GM12878 (cell line): ENCODE data around the gene RRM2. TPM values are rescaled to one million over a fixed set of nuclear protein-coding genes. Genes with fewer than 3 reads are reported as not detected.
"Not testable (repeated sequence)": the region's sequence is repeated elsewhere in the genome, so short reads cannot be mapped to it uniquely, and the experiment has no call there.

Experiments used
- ATAC-seq: fragments of 200-7000 bp; cut with Tn5 transposase; 3 replicates; pipeline ENCODE4 v1.9.1; 2020; ENCODE audit warnings: mild to moderate bottlenecking, moderate library complexity
- BruUV-seq: library from RNA; stranded (reverse); fragments of 400-500 nt; replicated peaks from 2 replicates; lab custom pipeline; 2021; lab: Mats Ljungman, UMichigan
- CTCF ChIA-PET: fragments of 300-600 bp; sonication (Branson Sonifier 250); formaldehyde crosslinking; extraction: SDS; loops from one replicate; lab custom pipeline; 2021; ENCODE audit warnings: inconsistent platforms; lab: Yijun Ruan, JAX
- POLR2A ChIA-PET: fragments of 350-600 bp; formaldehyde crosslinking; extraction: SDS; loops from one replicate; lab custom pipeline; 2021; ENCODE audit warnings: inconsistent platforms; lab: Charles Lee
- RAD21 ChIA-PET: fragments of 300-600 bp; sonication (Branson Sonifier 250); formaldehyde crosslinking; loops from one replicate; lab custom pipeline; 2023; ENCODE audit warnings: antibody characterized with exemption; ENCODE audit not compliant: unreplicated experiment; lab: Charles Lee
- SMC1A ChIA-PET: fragments of 300-600 bp; sonication (Branson Sonifier 250); formaldehyde crosslinking; loops from one replicate; lab custom pipeline; 2023; ENCODE audit not compliant: unreplicated experiment, uncharacterized antibody; lab: Charles Lee
- DNase-seq: peaks from one replicate; pipeline ENCODE4 v3.0.0-alpha.2; 2011; ENCODE audit warnings: low read depth, low spot score
- FAIRE-seq: peaks from 3 replicates; lab custom pipeline; 2011; peaks lifted over from hg19 to GRCh38; lab: Jason Lieb, UNC
- H2AFZ ChIP-seq: 2 replicates; pipeline ENCODE4 v1.6.0; 2011; ENCODE audit warnings: low read depth, low read length, control low read depth; ENCODE audit not compliant: control insufficient read depth
- H3K27ac ChIP-seq: 2 replicates; pipeline ENCODE4 v1.5.1; 2011; ENCODE audit warnings: control low read depth; ENCODE audit not compliant: control insufficient read depth, insufficient read depth
- H3K27me3 ChIP-seq, 2 experiments: replicated peaks in 1 of 2; 2 replicates each; pipeline versions ENCODE4 v1.6.0 to v1.6.1; 2011; ENCODE audit warnings: low read length in 1 of 2; ENCODE audit not compliant: control insufficient read depth in 2 of 2, insufficient read depth in 2 of 2
- H3K36me3 ChIP-seq, 2 experiments: 2 replicates each; pipeline ENCODE4 v1.5.1; 2011; ENCODE audit warnings: low read length in 1 of 2; ENCODE audit not compliant: control insufficient read depth in 2 of 2, insufficient read depth in 2 of 2
- H3K4me1 ChIP-seq: 2 replicates; pipeline ENCODE4 v1.6.1; 2011; ENCODE audit warnings: mild to moderate bottlenecking, low read length, moderate library complexity, mixed read lengths; ENCODE audit not compliant: control insufficient read depth, insufficient read depth
- H3K4me2 ChIP-seq: 2 replicates; pipeline ENCODE4 v1.6.0; 2011; ENCODE audit warnings: control low read depth; ENCODE audit not compliant: control insufficient read depth, insufficient read depth
- H3K4me3 ChIP-seq: fragments of 200-600 bp; sonication (generic); 2 replicates; pipeline ENCODE4 v1.5.1; 2016
- H3K79me2 ChIP-seq: 2 replicates; pipeline ENCODE4 v1.6.0; 2011; ENCODE audit warnings: low read length; ENCODE audit not compliant: control insufficient read depth, insufficient read depth
- H3K9ac ChIP-seq: 2 replicates; pipeline ENCODE4 v1.8.0; 2011; ENCODE audit warnings: low read length, control low read depth, mixed read lengths; ENCODE audit not compliant: control insufficient read depth, insufficient read depth
- H3K9me3 ChIP-seq: replicated peaks from 3 replicates; pipeline ENCODE4 v1.5.1; 2011; ENCODE audit warnings: mild to moderate bottlenecking, low read length; ENCODE audit not compliant: control insufficient read depth, insufficient read depth
- H4K20me1 ChIP-seq: 2 replicates; pipeline ENCODE4 v1.6.0; 2011; ENCODE audit not compliant: control insufficient read depth, insufficient read depth
- ATF3 ChIP-seq: IDR thresholded peaks from 2 replicates; pipeline ENCODE4 v1.6.1; 2011; ENCODE audit warnings: low read depth, mild to moderate bottlenecking, low read length, moderate library complexity, borderline replicate concordance; ENCODE audit errors: extremely low read depth
- BRCA1 ChIP-seq: IDR thresholded peaks from 2 replicates; pipeline ENCODE4 v1.6.1; 2011; ENCODE audit warnings: low read depth, low read length, improper control_type of control experiment
- CBX3 ChIP-seq: fragments of 200-600 bp; sonication (generic); IDR thresholded peaks from 2 replicates; pipeline ENCODE4 v1.6.1; 2016; ENCODE audit warnings: low read depth, borderline replicate concordance
- FOS ChIP-seq: IDR thresholded peaks from 3 replicates; pipeline ENCODE4 v1.6.1; 2011; ENCODE audit warnings: borderline replicate concordance; ENCODE audit not compliant: insufficient read length; ENCODE audit errors: extremely low read depth
- PKNOX1 ChIP-seq: fragments of 450-650 bp; IDR thresholded peaks from 2 replicates; pipeline ENCODE4 v1.6.1; 2016; ENCODE audit warnings: mild to moderate bottlenecking
- RCOR1 ChIP-seq: conservative IDR thresholded peaks from 2 replicates; pipeline ENCODE4 v1.6.1; 2012; ENCODE audit warnings: low read depth, low read length, improper control_type of control experiment
- SMAD5 ChIP-seq: IDR thresholded peaks from 2 replicates; pipeline ENCODE4 v1.6.1; 2016; ENCODE audit warnings: antibody characterized with exemption, low read depth
- SPI1 ChIP-seq: IDR thresholded peaks from 2 replicates; pipeline ENCODE4 v1.6.1; 2011; ENCODE audit warnings: low read depth, mild to moderate bottlenecking, low read length, moderate library complexity, borderline replicate concordance; ENCODE audit not compliant: insufficient read depth
- SREBF1 ChIP-seq: IDR thresholded peaks from 2 replicates; pipeline ENCODE4 v1.6.1; 2012; ENCODE audit warnings: mild to moderate bottlenecking, low read length
- SUZ12 ChIP-seq: fragments of 200-600 bp; sonication (generic); IDR thresholded peaks from one replicate; pipeline ENCODE4 v1.6.1; 2018; ENCODE audit warnings: antibody characterized with exemption, mild to moderate bottlenecking; ENCODE audit not compliant: unreplicated experiment
- TCF7 ChIP-seq: IDR thresholded peaks from 2 replicates; pipeline ENCODE4 v1.6.1; 2014; ENCODE audit warnings: antibody characterized with exemption, borderline replicate concordance
- WRNIP1 ChIP-seq: IDR thresholded peaks from 2 replicates; pipeline ENCODE4 v1.6.1; 2011; ENCODE audit warnings: low read depth, low read length, improper control_type of control experiment, borderline replicate concordance
- WGBS: methylation state at CpG from one replicate; pipeline ENCODE4 v1.1.6; 2016; ENCODE audit warnings: low lambda C conversion rate; ENCODE audit not compliant: insufficient replicate concordance, insufficient coverage; ENCODE audit errors: missing lambda C conversion rate; 5-methylcytosine and 5-hydroxymethylcytosine counted together
- in situ Hi-C: fragments of 300-500 bp; cut with MboI; formaldehyde crosslinking; loops from 9 replicates; pipeline ENCODE4 v1.14.3; 2018; ENCODE audit warnings: mixed read lengths
- intact Hi-C: fragments of 100-400 bp; cut with micrococcal nuclease; formaldehyde crosslinking; loops from one replicate; pipeline ENCODE4 v1.14.2; 2022; ENCODE audit not compliant: unreplicated experiment
- polyA plus RNA-seq, 11 experiments: library from polyadenylated mRNA; depleted of rRNA in 4 of 11; unstranded in 6 of 11; stranded (reverse) in 5 of 11; fragments of >200 nt; fragmentation: Nextera tagmentation in 4 of 11; fragmentation: Illumina TruSeq in 1 of 11; extraction: Ambion mirVana in 4 of 11; extraction: Trizol in 1 of 11; gene quantifications; 1 replicate in 1 of 11; 2 replicates in 10 of 11; pipeline versions ENCODE4 v1.2.1 to v1.2.3, GENCODE V29; 2011 to 2016; ENCODE audit warnings: inconsistent platforms in 2 of 11, missing spikeins in 2 of 11, low read depth in 1 of 11
- total RNA-seq, 4 experiments: library from RNA; depleted of rRNA in 3 of 4; stranded (reverse); fragments of >200 nt in 3 of 4; fragmentation: Illumina TruSeq in 1 of 4; extraction: Trizol in 1 of 4; gene quantifications; 2 replicates each; pipeline versions ENCODE4 v1.2.1 to v1.2.3, GENCODE V29; 2013 to 2021
- TF ChIP-seq, protein P1 (sequence below): fragments of 450-650 bp; IDR thresholded peaks from 2 replicates; pipeline ENCODE4 v1.6.1; 2014; ENCODE audit warnings: mild to moderate bottlenecking

The RRM2 gene
- total and polyA plus RNA-seq, 10 of the 15 experiments (the other 5 are each of a cell fraction or from before 2014, with no cell fraction given): 54.4 to 771 (median 159) TPM

DNA sequence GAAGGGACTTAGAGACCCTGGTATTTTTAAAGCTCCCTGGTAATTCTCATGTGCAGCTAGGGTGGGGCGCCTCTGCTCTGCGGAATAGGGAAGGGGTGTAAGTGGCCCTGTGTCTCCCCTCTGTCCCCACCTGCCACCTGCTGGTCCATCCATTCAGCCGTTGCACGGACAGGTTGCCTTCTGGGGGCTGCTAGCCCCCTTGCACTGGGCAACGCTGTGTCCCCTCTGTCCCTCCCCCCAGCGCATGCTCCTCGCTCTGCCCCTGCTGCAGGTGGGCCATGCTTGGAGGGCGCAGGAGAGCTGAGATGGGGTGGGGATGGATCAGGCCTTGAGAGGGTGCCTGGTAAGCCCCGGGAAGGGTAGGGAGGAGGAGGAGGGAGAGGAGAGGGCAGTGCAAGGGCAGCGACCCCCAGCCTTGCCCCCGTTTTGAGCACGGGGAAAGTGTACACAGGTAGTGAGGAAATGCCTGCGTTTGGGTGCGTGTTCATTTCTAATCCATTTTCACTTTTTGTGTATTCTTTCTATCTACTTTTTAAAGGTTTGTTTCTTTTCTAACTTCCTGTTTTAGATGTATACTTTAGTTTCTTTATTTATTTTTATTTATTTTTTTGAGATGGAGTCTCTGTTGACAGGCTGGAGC is 23.9 kb downstream of the RRM2 start:
- no peak overlapping the region for H3K27ac ChIP-seq
- H3K9ac ChIP-seq: no peak overlapping the region
- H3K79me2 ChIP-seq: no peaks in the 10 kb centered on the region
- BruUV-seq: no TSS peak
- no peak overlapping the region for H2AFZ ChIP-seq
- no peaks in the 10 kb centered on the region for H3K4me1 ChIP-seq
- RAD21 ChIA-PET: no interaction called here
- POLR2A ChIA-PET: no interaction called here
- SMC1A ChIA-PET: interaction anchor here (0.6 kb wide), 1 partner anchor 60 kb away, joined by 4 read pairs; no protein-coding TSS in a partner anchor
- TF ChIP-seq SMAD5: no peak
- TF ChIP-seq ATF3: no peak
- TF ChIP-seq PKNOX1: no peak
- no peak for TF ChIP-seq BRCA1
- TF ChIP-seq CBX3: no peak
- TF ChIP-seq SUZ12: no peak
- TF ChIP-seq TCF7: no peak
- TF ChIP-seq SREBF1: no peak
- no peak for TF ChIP-seq RCOR1
- TF ChIP-seq FOS: no peak
- TF ChIP-seq, protein P1, sequence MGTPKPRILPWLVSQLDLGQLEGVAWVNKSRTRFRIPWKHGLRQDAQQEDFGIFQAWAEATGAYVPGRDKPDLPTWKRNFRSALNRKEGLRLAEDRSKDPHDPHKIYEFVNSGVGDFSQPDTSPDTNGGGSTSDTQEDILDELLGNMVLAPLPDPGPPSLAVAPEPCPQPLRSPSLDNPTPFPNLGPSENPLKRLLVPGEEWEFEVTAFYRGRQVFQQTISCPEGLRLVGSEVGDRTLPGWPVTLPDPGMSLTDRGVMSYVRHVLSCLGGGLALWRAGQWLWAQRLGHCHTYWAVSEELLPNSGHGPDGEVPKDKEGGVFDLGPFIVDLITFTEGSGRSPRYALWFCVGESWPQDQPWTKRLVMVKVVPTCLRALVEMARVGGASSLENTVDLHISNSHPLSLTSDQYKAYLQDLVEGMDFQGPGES: no peak
- TF ChIP-seq WRNIP1: no peak
- no peak for TF ChIP-seq SPI1
- TF ChIP-seq, all 136 proteins: peak for 0
- H3K4me2 ChIP-seq: no peak overlapping the region
- ATAC-seq: no peak
- CTCF ChIA-PET: interaction anchor here (1.2 to 2.0 kb wide), 2 partner anchors 14 to 263 kb away, joined by 3 to 8 read pairs; no protein-coding TSS in a partner anchor
- WGBS: 83% methylated on average over 10 of the region's 14 CpGs
- in situ Hi-C loops (no loop called here), intact Hi-C loops (no loop called here)
- FAIRE-seq: no peak
- no peaks in the 10 kb centered on the region for H3K27me3 ChIP-seq
- H3K9me3 ChIP-seq: no peaks in the 10 kb centered on the region
- DNase-seq: no peak
- peaks cover 0 to 30% of the 10 kb centered on the region in 2 experiments; a peak in 3 of 4 replicates for H3K36me3 ChIP-seq
- no peak overlapping the region for H3K4me3 ChIP-seq
- H4K20me1 ChIP-seq: no peaks in the 10 kb centered on the region

- 88% methylated on average over 15 of the region's 15 CpGs for WGBS
- H2AFZ ChIP-seq, H3K4me3 ChIP-seq, H3K27ac ChIP-seq, FAIRE-seq, DNase-seq, H3K79me2 ChIP-seq, POLR2A ChIA-PET, H3K27me3 ChIP-seq, intact Hi-C loops, in situ Hi-C loops, ATAC-seq, H4K20me1 ChIP-seq, BruUV-seq, H3K9me3 ChIP-seq, H3K4me2 ChIP-seq, RAD21 ChIA-PET, H3K4me1 ChIP-seq, H3K9ac ChIP-seq: not testable (repeated sequence)
- CTCF ChIA-PET: interaction anchor here (1.2 to 2.0 kb wide), 2 partner anchors 14 to 262 kb away, joined by 3 to 8 read pairs; no protein-coding TSS in a partner anchor
- H3K36me3 ChIP-seq: peaks cover 0 to 25% of the 10 kb centered on the region in 2 experiments; a peak in 3 of 4 replicates
- SMC1A ChIA-PET: interaction anchor here (0.6 kb wide), 1 partner anchor 59 kb away, joined by 4 read pairs; no protein-coding TSS in a partner anchor
Observed at GRCh38 chr2:10147050-10147660, 24.6 kb downstream of the RRM2 start.
